GM12878 (cell line): ENCODE measurements around the gene C1orf141. TPM values are rescaled to one million over a fixed set of nuclear protein-coding genes. Genes with fewer than 3 reads are reported as not detected.

ENCODE experiments used
- ATAC-seq: fragments of 200-7000 bp; cut with Tn5 transposase; 3 replicates; pipeline ENCODE4 v1.9.1; 2020; ENCODE audit warnings: mild to moderate bottlenecking, moderate library complexity
- BruUV-seq: library from RNA; stranded (reverse); fragments of 400-500 nt; replicated peaks from 2 replicates; lab custom pipeline; 2021; lab: Mats Ljungman, UMichigan
- CTCF ChIA-PET: fragments of 300-600 bp; sonication (Branson Sonifier 250); formaldehyde crosslinking; extraction: SDS; loops from one replicate; lab custom pipeline; 2021; ENCODE audit warnings: inconsistent platforms; lab: Yijun Ruan, JAX
- POLR2A ChIA-PET: fragments of 350-600 bp; formaldehyde crosslinking; extraction: SDS; loops from one replicate; lab custom pipeline; 2021; ENCODE audit warnings: inconsistent platforms; lab: Charles Lee
- RAD21 ChIA-PET: fragments of 300-600 bp; sonication (Branson Sonifier 250); formaldehyde crosslinking; loops from one replicate; lab custom pipeline; 2023; ENCODE audit warnings: antibody characterized with exemption; ENCODE audit not compliant: unreplicated experiment; lab: Charles Lee
- SMC1A ChIA-PET: fragments of 300-600 bp; sonication (Branson Sonifier 250); formaldehyde crosslinking; loops from one replicate; lab custom pipeline; 2023; ENCODE audit not compliant: unreplicated experiment, uncharacterized antibody; lab: Charles Lee
- DNase-seq: peaks from one replicate; pipeline ENCODE4 v3.0.0-alpha.2; 2011; ENCODE audit warnings: low read depth, low spot score
- FAIRE-seq: peaks from 3 replicates; lab custom pipeline; 2011; peaks lifted over from hg19 to GRCh38; lab: Jason Lieb, UNC
- H2AFZ ChIP-seq: 2 replicates; pipeline ENCODE4 v1.6.0; 2011; ENCODE audit warnings: low read depth, low read length, control low read depth; ENCODE audit not compliant: control insufficient read depth
- H3K27ac ChIP-seq: 2 replicates; pipeline ENCODE4 v1.5.1; 2011; ENCODE audit warnings: control low read depth; ENCODE audit not compliant: control insufficient read depth, insufficient read depth
- H3K27me3 ChIP-seq, 2 experiments: replicated peaks in 1 of 2; 2 replicates each; pipeline versions ENCODE4 v1.6.0 to v1.6.1; 2011; ENCODE audit warnings: low read length in 1 of 2; ENCODE audit not compliant: control insufficient read depth in 2 of 2, insufficient read depth in 2 of 2
- H3K36me3 ChIP-seq, 2 experiments: 2 replicates each; pipeline ENCODE4 v1.5.1; 2011; ENCODE audit warnings: low read length in 1 of 2; ENCODE audit not compliant: control insufficient read depth in 2 of 2, insufficient read depth in 2 of 2
- H3K4me1 ChIP-seq: 2 replicates; pipeline ENCODE4 v1.6.1; 2011; ENCODE audit warnings: mild to moderate bottlenecking, low read length, moderate library complexity, mixed read lengths; ENCODE audit not compliant: control insufficient read depth, insufficient read depth
- H3K4me2 ChIP-seq: 2 replicates; pipeline ENCODE4 v1.6.0; 2011; ENCODE audit warnings: control low read depth; ENCODE audit not compliant: control insufficient read depth, insufficient read depth
- H3K4me3 ChIP-seq: fragments of 200-600 bp; sonication (generic); 2 replicates; pipeline ENCODE4 v1.5.1; 2016
- H3K79me2 ChIP-seq: 2 replicates; pipeline ENCODE4 v1.6.0; 2011; ENCODE audit warnings: low read length; ENCODE audit not compliant: control insufficient read depth, insufficient read depth
- H3K9ac ChIP-seq: 2 replicates; pipeline ENCODE4 v1.8.0; 2011; ENCODE audit warnings: low read length, control low read depth, mixed read lengths; ENCODE audit not compliant: control insufficient read depth, insufficient read depth
- H3K9me3 ChIP-seq: replicated peaks from 3 replicates; pipeline ENCODE4 v1.5.1; 2011; ENCODE audit warnings: mild to moderate bottlenecking, low read length; ENCODE audit not compliant: control insufficient read depth, insufficient read depth
- H4K20me1 ChIP-seq: 2 replicates; pipeline ENCODE4 v1.6.0; 2011; ENCODE audit not compliant: control insufficient read depth, insufficient read depth
- EED ChIP-seq: sonication (generic); IDR thresholded peaks from 2 replicates; pipeline ENCODE4 v1.6.1; 2016; ENCODE audit warnings: antibody characterized with exemption, low read depth
- ESRRA ChIP-seq: IDR thresholded peaks from 2 replicates; pipeline ENCODE4 v1.6.1; 2012; ENCODE audit warnings: mild to moderate bottlenecking, low read length, improper control_type of control experiment
- HCFC1 ChIP-seq: fragments of 150-350 bp; IDR thresholded peaks from 2 replicates; pipeline ENCODE4 v1.6.1; 2014; ENCODE audit warnings: low read length
- LARP7 ChIP-seq: fragments of 450-650 bp; IDR thresholded peaks from 2 replicates; pipeline ENCODE4 v1.6.1; 2017; ENCODE audit warnings: mild to moderate bottlenecking
- MTA2 ChIP-seq: fragments of 450-650 bp; IDR thresholded peaks from 2 replicates; pipeline ENCODE4 v1.6.1; 2016; ENCODE audit warnings: low read depth, mild to moderate bottlenecking, moderate library complexity
- NFXL1 ChIP-seq: fragments of 450-650 bp; IDR thresholded peaks from 2 replicates; pipeline ENCODE4 v1.6.1; 2017; ENCODE audit warnings: antibody characterized with exemption, mild to moderate bottlenecking, borderline replicate concordance
- SIX5 ChIP-seq: IDR thresholded peaks from 2 replicates; pipeline ENCODE4 v1.6.1; 2011; ENCODE audit warnings: mild to moderate bottlenecking, low read depth, low read length, moderate library complexity; ENCODE audit not compliant: severe bottlenecking
- SMAD5 ChIP-seq: IDR thresholded peaks from 2 replicates; pipeline ENCODE4 v1.6.1; 2016; ENCODE audit warnings: antibody characterized with exemption, low read depth
- STAT3 ChIP-seq: IDR thresholded peaks from 2 replicates; pipeline ENCODE4 v1.6.1; 2011; ENCODE audit warnings: low read depth, low read length, improper control_type of control experiment
- TBL1XR1 ChIP-seq: IDR thresholded peaks from 2 replicates; pipeline ENCODE4 v1.6.1; 2012; ENCODE audit warnings: low read depth, low read length, improper control_type of control experiment
- WGBS: methylation state at CpG from one replicate; pipeline ENCODE4 v1.1.6; 2016; ENCODE audit warnings: low lambda C conversion rate; ENCODE audit not compliant: insufficient replicate concordance, insufficient coverage; ENCODE audit errors: missing lambda C conversion rate; 5-methylcytosine and 5-hydroxymethylcytosine counted together
- in situ Hi-C: fragments of 300-500 bp; cut with MboI; formaldehyde crosslinking; loops from 9 replicates; pipeline ENCODE4 v1.14.3; 2018; ENCODE audit warnings: mixed read lengths
- intact Hi-C: fragments of 100-400 bp; cut with micrococcal nuclease; formaldehyde crosslinking; loops from one replicate; pipeline ENCODE4 v1.14.2; 2022; ENCODE audit not compliant: unreplicated experiment
- polyA plus RNA-seq, 11 experiments: library from polyadenylated mRNA; depleted of rRNA in 4 of 11; unstranded in 6 of 11; stranded (reverse) in 5 of 11; fragments of >200 nt; fragmentation: Nextera tagmentation in 4 of 11; fragmentation: Illumina TruSeq in 1 of 11; extraction: Ambion mirVana in 4 of 11; extraction: Trizol in 1 of 11; gene quantifications; 1 replicate in 1 of 11; 2 replicates in 10 of 11; pipeline versions ENCODE4 v1.2.1 to v1.2.3, GENCODE V29; 2011 to 2016; ENCODE audit warnings: inconsistent platforms in 2 of 11, missing spikeins in 2 of 11, low read depth in 1 of 11
- total RNA-seq, 4 experiments: library from RNA; depleted of rRNA in 3 of 4; stranded (reverse); fragments of >200 nt in 3 of 4; fragmentation: Illumina TruSeq in 1 of 4; extraction: Trizol in 1 of 4; gene quantifications; 2 replicates each; pipeline versions ENCODE4 v1.2.1 to v1.2.3, GENCODE V29; 2013 to 2021
- TF ChIP-seq, protein P1 (sequence below): IDR thresholded peaks from 2 replicates; pipeline ENCODE4 v1.6.1; 2011; ENCODE audit warnings: mild to moderate bottlenecking, low read depth, low read length, moderate library complexity; ENCODE audit not compliant: insufficient replicate concordance
- TF ChIP-seq, protein P2 (sequence below): fragments of 450-650 bp; IDR thresholded peaks from 2 replicates; pipeline ENCODE4 v1.6.1; 2016; ENCODE audit warnings: mild to moderate bottlenecking
- TF ChIP-seq, protein P3 (sequence below): IDR thresholded peaks from 2 replicates; pipeline ENCODE4 v1.6.1; 2012; ENCODE audit warnings: mild to moderate bottlenecking, low read depth, low read length
- TF ChIP-seq, protein P4 (sequence below): fragments of 150-350 bp; IDR thresholded peaks from 2 replicates; pipeline ENCODE4 v1.6.1; 2016; ENCODE audit warnings: low read depth, low read length

Gene C1orf141
- total and polyA plus RNA-seq, 10 of the 15 experiments (the other 5 are each of a cell fraction or from before 2014, with no cell fraction given) = not detected

DNA sequence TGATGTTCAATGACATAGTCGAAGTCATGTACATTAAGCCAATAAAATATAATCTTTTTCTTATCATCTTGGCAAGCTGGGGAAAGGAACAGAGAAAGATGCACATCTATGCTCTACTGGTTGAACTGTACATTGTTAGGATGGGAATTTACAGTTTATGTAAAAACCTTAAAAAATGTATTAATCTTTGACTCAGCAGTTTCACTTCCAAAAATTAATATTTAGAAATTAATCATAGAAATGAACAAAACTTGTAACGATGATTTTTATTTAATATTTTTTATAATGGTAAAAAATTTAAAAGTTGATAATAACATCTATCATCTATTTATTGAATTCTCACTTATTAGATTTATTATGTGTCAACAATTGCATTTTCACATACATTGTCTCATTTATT, 5.7 kb upstream of the C1orf141 start:
- Histone ChIP-seq H3K9me3 (no peaks in the 10 kb centered on the region), H3K9ac (no peak overlapping the region), H3K4me1 (0 out of 2 replicates have a peak, but pooled peaks cover 2% of the 10 kb centered on the region), H3K4me2 (no peak overlapping the region), H4K20me1 (no peaks in the 10 kb centered on the region; the same call in 1 of the 2 replicates), H2AFZ (no peak overlapping the region), H3K27ac (no peak overlapping the region), H3K4me3 (no peak overlapping the region), H3K79me2 (no peaks in the 10 kb centered on the region), H3K27me3 (no peaks in the 10 kb centered on the region), H3K36me3 (no peaks in the 10 kb centered on the region)
- CTCF ChIA-PET = interaction anchor here (3.0 kb wide), 1 partner anchor 72 kb away, joined by 24 read pairs; no protein-coding TSS in a partner anchor
- SMC1A ChIA-PET = interaction anchor here (0.5 to 3.2 kb wide), 3 partner anchors 14 to 315 kb away, joined by 3 to 12 read pairs (median 3); no protein-coding TSS in a partner anchor
- POLR2A ChIA-PET = interaction anchor here (0.6 kb wide), 1 partner anchor 425 kb away, joined by 5 read pairs; no protein-coding TSS in a partner anchor
- no peak for DNase-seq
- intact Hi-C loops = loop anchor here (10.0 kb wide), 1 partner anchor 284 kb away; no protein-coding TSS in a partner anchor
- BruUV-seq = no TSS peak
- RAD21 ChIA-PET = interaction anchor here (1.0 kb wide), 1 partner anchor 71 kb away, joined by 3 read pairs; no protein-coding TSS in a partner anchor
- 0% methylated on average over 2 of the region's 2 CpGs for WGBS
- in situ Hi-C loops = no loop called here
- ATAC-seq = no peak
- no peak for FAIRE-seq
- TF ChIP-seq MTA2 (no peak), EED (no peak), LARP7 (no peak), NFXL1 (no peak), STAT3 (no peak), ESRRA (no peak), TBL1XR1 (no peak), SMAD5 (no peak), HCFC1 (no peak), SIX5 (no peak)
- TF ChIP-seq, protein P1, sequence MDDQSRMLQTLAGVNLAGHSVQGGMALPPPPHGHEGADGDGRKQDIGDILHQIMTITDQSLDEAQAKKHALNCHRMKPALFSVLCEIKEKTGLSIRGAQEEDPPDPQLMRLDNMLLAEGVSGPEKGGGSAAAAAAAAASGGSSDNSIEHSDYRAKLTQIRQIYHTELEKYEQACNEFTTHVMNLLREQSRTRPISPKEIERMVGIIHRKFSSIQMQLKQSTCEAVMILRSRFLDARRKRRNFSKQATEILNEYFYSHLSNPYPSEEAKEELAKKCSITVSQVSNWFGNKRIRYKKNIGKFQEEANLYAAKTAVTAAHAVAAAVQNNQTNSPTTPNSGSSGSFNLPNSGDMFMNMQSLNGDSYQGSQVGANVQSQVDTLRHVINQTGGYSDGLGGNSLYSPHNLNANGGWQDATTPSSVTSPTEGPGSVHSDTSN = no peak
- TF ChIP-seq, protein P2, sequence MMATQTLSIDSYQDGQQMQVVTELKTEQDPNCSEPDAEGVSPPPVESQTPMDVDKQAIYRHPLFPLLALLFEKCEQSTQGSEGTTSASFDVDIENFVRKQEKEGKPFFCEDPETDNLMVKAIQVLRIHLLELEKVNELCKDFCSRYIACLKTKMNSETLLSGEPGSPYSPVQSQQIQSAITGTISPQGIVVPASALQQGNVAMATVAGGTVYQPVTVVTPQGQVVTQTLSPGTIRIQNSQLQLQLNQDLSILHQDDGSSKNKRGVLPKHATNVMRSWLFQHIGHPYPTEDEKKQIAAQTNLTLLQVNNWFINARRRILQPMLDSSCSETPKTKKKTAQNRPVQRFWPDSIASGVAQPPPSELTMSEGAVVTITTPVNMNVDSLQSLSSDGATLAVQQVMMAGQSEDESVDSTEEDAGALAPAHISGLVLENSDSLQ = no peak
- TF ChIP-seq, protein P3, sequence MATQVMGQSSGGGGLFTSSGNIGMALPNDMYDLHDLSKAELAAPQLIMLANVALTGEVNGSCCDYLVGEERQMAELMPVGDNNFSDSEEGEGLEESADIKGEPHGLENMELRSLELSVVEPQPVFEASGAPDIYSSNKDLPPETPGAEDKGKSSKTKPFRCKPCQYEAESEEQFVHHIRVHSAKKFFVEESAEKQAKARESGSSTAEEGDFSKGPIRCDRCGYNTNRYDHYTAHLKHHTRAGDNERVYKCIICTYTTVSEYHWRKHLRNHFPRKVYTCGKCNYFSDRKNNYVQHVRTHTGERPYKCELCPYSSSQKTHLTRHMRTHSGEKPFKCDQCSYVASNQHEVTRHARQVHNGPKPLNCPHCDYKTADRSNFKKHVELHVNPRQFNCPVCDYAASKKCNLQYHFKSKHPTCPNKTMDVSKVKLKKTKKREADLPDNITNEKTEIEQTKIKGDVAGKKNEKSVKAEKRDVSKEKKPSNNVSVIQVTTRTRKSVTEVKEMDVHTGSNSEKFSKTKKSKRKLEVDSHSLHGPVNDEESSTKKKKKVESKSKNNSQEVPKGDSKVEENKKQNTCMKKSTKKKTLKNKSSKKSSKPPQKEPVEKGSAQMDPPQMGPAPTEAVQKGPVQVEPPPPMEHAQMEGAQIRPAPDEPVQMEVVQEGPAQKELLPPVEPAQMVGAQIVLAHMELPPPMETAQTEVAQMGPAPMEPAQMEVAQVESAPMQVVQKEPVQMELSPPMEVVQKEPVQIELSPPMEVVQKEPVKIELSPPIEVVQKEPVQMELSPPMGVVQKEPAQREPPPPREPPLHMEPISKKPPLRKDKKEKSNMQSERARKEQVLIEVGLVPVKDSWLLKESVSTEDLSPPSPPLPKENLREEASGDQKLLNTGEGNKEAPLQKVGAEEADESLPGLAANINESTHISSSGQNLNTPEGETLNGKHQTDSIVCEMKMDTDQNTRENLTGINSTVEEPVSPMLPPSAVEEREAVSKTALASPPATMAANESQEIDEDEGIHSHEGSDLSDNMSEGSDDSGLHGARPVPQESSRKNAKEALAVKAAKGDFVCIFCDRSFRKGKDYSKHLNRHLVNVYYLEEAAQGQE = no peak
- TF ChIP-seq, protein P4, sequence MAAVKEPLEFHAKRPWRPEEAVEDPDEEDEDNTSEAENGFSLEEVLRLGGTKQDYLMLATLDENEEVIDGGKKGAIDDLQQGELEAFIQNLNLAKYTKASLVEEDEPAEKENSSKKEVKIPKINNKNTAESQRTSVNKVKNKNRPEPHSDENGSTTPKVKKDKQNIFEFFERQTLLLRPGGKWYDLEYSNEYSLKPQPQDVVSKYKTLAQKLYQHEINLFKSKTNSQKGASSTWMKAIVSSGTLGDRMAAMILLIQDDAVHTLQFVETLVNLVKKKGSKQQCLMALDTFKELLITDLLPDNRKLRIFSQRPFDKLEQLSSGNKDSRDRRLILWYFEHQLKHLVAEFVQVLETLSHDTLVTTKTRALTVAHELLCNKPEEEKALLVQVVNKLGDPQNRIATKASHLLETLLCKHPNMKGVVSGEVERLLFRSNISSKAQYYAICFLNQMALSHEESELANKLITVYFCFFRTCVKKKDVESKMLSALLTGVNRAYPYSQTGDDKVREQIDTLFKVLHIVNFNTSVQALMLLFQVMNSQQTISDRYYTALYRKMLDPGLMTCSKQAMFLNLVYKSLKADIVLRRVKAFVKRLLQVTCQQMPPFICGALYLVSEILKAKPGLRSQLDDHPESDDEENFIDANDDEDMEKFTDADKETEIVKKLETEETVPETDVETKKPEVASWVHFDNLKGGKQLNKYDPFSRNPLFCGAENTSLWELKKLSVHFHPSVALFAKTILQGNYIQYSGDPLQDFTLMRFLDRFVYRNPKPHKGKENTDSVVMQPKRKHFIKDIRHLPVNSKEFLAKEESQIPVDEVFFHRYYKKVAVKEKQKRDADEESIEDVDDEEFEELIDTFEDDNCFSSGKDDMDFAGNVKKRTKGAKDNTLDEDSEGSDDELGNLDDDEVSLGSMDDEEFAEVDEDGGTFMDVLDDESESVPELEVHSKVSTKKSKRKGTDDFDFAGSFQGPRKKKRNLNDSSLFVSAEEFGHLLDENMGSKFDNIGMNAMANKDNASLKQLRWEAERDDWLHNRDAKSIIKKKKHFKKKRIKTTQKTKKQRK = no peak
